Body of pancreas (tissue), 4 donors: ENCODE measurements around the gene USP6NL. TPM values are rescaled to one million over a fixed set of nuclear protein-coding genes. Genes with fewer than 3 reads are reported as not detected.

Source experiments
- ATAC-seq: fragments of 150-250 bp; one replicate; pipeline ENCODE4 v1.9.1; 2016
- DNase-seq, 4 donors: peaks; one replicate each; pipeline ENCODE4 v3.0.0-alpha.2; 2019
- H3K27ac ChIP-seq, 4 donors: fragments of 200-600 bp; sonication (generic); 1 replicate in 3 of 4; 2 replicates in 1 of 4; pipeline versions ENCODE4 v1.5.1 to v1.6.1; 2016 to 2019; ENCODE audit warnings: mild to moderate bottlenecking in 1 of 4, mixed read lengths in 1 of 4, moderate library complexity in 1 of 4
- H3K27me3 ChIP-seq, 2 donors: fragments of 200-600 bp; sonication (generic); one replicate each; pipeline ENCODE4 v1.6.0; 2016; ENCODE audit warnings: mild to moderate bottlenecking in 1 of 2
- H3K36me3 ChIP-seq, 2 donors: fragments of 200-600 bp; sonication (generic); replicated peaks in 1 of 2; 2 replicates each; pipeline ENCODE4 v1.5.1; 2016; ENCODE audit warnings: low read depth in 2 of 2; ENCODE audit not compliant: insufficient read depth in 1 of 2
- H3K4me1 ChIP-seq: fragments of 200-600 bp; sonication (generic); one replicate; pipeline ENCODE4 v1.6.0; 2016
- H3K4me3 ChIP-seq, 2 donors: fragments of 200-600 bp; sonication (generic); 1 replicate in 1 of 2; 2 replicates in 1 of 2; pipeline ENCODE4 v1.5.1; 2016 to 2019
- H3K9me3 ChIP-seq, 3 donors: fragments of 200-600 bp; sonication (generic); 1 replicate in 2 of 3; 2 replicates in 1 of 3; pipeline ENCODE4 v1.5.1; 2016
- POLR2A ChIP-seq, 3 donors: fragments of 450-650 bp; IDR thresholded peaks; one replicate each; pipeline ENCODE4 v1.6.1; 2016; ENCODE audit warnings: antibody characterized with exemption in 3 of 3, mild to moderate bottlenecking in 2 of 3
- WGBS, 2 donors: methylation state at CpG; one replicate each; pipeline ENCODE4 v1.1.5; 2017; 5-methylcytosine and 5-hydroxymethylcytosine counted together
- intact Hi-C: fragments of 100-400 bp; cut with DNase I; formaldehyde crosslinking; loops from one replicate; pipeline ENCODE4 v1.15.1; 2023
- total RNA-seq, 2 donors: library from RNA; depleted of rRNA; stranded (reverse); fragments of >200 nt; gene quantifications; one replicate each; pipeline ENCODE4 v1.1.0, GENCODE V29; 2016
- TF ChIP-seq, protein P1 (sequence below), 7 experiments: fragments of 450-650 bp in 4 of 7; fragments of 200-600 bp in 3 of 7; sonication (generic) in 3 of 7; IDR thresholded peaks; one replicate each; pipeline ENCODE4 v1.5.1; 2016 to 2019; ENCODE audit warnings: antibody characterized with exemption in 7 of 7

Gene USP6NL
- total RNA-seq, 2 donors from 2014 or later = 13.7 to 16.8 TPM

- intact Hi-C loops = no loop called here
- Histone ChIP-seq H3K4me1 (no peaks in the 10 kb centered on the region), H3K27me3 (no peaks in the 10 kb centered on the region), H3K9me3 (no peaks in the 10 kb centered on the region), H3K4me3 (no peak overlapping the region), H3K36me3 (no peaks in the 10 kb centered on the region), H3K27ac (no peak overlapping the region)
- 71 to 80% methylated on average over 8 of the region's 8 CpGs for WGBS, 2 donors
- TF ChIP-seq, protein P1, sequence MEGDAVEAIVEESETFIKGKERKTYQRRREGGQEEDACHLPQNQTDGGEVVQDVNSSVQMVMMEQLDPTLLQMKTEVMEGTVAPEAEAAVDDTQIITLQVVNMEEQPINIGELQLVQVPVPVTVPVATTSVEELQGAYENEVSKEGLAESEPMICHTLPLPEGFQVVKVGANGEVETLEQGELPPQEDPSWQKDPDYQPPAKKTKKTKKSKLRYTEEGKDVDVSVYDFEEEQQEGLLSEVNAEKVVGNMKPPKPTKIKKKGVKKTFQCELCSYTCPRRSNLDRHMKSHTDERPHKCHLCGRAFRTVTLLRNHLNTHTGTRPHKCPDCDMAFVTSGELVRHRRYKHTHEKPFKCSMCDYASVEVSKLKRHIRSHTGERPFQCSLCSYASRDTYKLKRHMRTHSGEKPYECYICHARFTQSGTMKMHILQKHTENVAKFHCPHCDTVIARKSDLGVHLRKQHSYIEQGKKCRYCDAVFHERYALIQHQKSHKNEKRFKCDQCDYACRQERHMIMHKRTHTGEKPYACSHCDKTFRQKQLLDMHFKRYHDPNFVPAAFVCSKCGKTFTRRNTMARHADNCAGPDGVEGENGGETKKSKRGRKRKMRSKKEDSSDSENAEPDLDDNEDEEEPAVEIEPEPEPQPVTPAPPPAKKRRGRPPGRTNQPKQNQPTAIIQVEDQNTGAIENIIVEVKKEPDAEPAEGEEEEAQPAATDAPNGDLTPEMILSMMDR (IDR thresholded peaks at IDR 0.05) = no peak
- TF ChIP-seq POLR2A (IDR thresholded peaks at IDR 0.05) = no peak
- ATAC-seq (no peak), DNase-seq (no peak)
Observed at GRCh38 chr10:11653758-11654471, 42.5 kb upstream of the USP6NL start.

- H3K4me3 ChIP-seq = no peak overlapping the region
- H3K27me3 ChIP-seq = no peaks in the 10 kb centered on the region
- no peaks in the 10 kb centered on the region for H3K9me3 ChIP-seq
- H3K4me1 ChIP-seq = no peaks in the 10 kb centered on the region
- DNase-seq (no peak), ATAC-seq (no peak)
- H3K27ac ChIP-seq = no peak overlapping the region
- no peaks in the 10 kb centered on the region for H3K36me3 ChIP-seq
- no peak for TF ChIP-seq POLR2A (IDR thresholded peaks at IDR 0.05)
- TF ChIP-seq, protein P1 (IDR thresholded peaks at IDR 0.05) = no peak
- intact Hi-C loops = no loop called here
- 15 to 27% methylated on average over 1 of the region's 1 CpG for WGBS, 2 donors
Observed at GRCh38 chr10:11647676-11648075, 36.2 kb upstream of the USP6NL start.

- Histone ChIP-seq H3K27me3 (no peaks in the 10 kb centered on the region), H3K9me3 (no peaks in the 10 kb centered on the region), H3K4me1 (no peaks in the 10 kb centered on the region), H3K27ac (no peak overlapping the region), H3K36me3 (no peaks in the 10 kb centered on the region), H3K4me3 (no peak overlapping the region)
- TF ChIP-seq POLR2A (IDR thresholded peaks at IDR 0.05) = no peak
- TF ChIP-seq, protein P1 (IDR thresholded peaks at IDR 0.05) = no peak
- DNase-seq = no peak
- intact Hi-C loops = no loop called here
- ATAC-seq = no peak
- 86 to 90% methylated on average over 9 of the region's 9 CpGs for WGBS, 2 donors
Observed at GRCh38 chr10:11646450-11646849, 35.0 kb upstream of the USP6NL start.

- intact Hi-C loops = no loop called here
- no peak for DNase-seq
- Histone ChIP-seq H3K27me3 (no peaks in the 10 kb centered on the region), H3K27ac (no peak overlapping the region), H3K4me1 (no peaks in the 10 kb centered on the region), H3K4me3 (no peak overlapping the region), H3K36me3 (no peaks in the 10 kb centered on the region), H3K9me3 (no peaks in the 10 kb centered on the region)
- no peak for TF ChIP-seq POLR2A (IDR thresholded peaks at IDR 0.05)
- TF ChIP-seq, protein P1 (IDR thresholded peaks at IDR 0.05) = no peak
- 94 to 99% methylated on average over 6 of the region's 6 CpGs for WGBS, 2 donors
- ATAC-seq = no peak
Observed at GRCh38 chr10:11643039-11643438, 31.6 kb upstream of the USP6NL start.

DNA sequence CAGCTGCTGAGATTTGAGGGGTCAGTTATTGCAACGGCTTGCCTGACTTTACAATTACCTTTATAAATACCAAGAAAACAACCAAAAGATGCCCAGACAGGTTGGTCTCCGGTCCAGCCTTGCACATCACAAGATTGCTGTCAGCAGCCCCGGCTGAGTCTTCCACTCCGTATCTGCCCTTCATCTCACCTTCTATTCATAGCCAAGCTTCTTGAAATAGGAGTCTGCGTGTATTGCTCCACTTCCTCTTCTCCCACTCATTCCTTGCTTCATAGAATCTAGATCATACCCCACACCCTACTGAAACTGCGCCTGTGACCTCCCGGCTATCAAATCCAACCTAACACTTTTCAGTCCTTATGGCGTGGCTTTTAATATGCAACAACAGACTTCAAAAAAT lies 31.1 kb upstream of the USP6NL start:
- no peaks in the 10 kb centered on the region for H3K4me1 ChIP-seq
- TF ChIP-seq, protein P1 (IDR thresholded peaks at IDR 0.05) = no peak
- no peak for TF ChIP-seq POLR2A (IDR thresholded peaks at IDR 0.05)
- no peak for ATAC-seq
- H3K36me3 ChIP-seq = no peaks in the 10 kb centered on the region
- WGBS, 2 donors = 79 to 83% methylated on average over 8 of the region's 8 CpGs
- intact Hi-C loops = no loop called here
- H3K27me3 ChIP-seq = no peaks in the 10 kb centered on the region
- H3K4me3 ChIP-seq = no peak overlapping the region
- H3K27ac ChIP-seq = no peak overlapping the region
- DNase-seq = no peak
- H3K9me3 ChIP-seq = no peaks in the 10 kb centered on the region
